Hepatocyte (in vitro differentiated cells): ENCODE measurements around the gene PPP1R7. TPM values are rescaled to one million over a fixed set of nuclear protein-coding genes. Genes with fewer than 3 reads are reported as not detected.

Experiments
- DNase-seq: peaks from one replicate; pipeline ENCODE4 v3.0.0-alpha.2; 2016; ENCODE audit warnings: low spot score
- H2AFZ ChIP-seq: fragments of 200-600 bp; sonication (generic); 2 replicates; pipeline ENCODE4 v1.6.0; 2016; ENCODE audit warnings: antibody characterized with exemption, mild to moderate bottlenecking
- H3K27ac ChIP-seq: fragments of 200-600 bp; sonication (generic); 2 replicates; pipeline ENCODE4 v1.5.1; 2016; ENCODE audit warnings: mild to moderate bottlenecking
- H3K27me3 ChIP-seq: fragments of 200-600 bp; sonication (generic); 2 replicates; pipeline ENCODE4 v1.6.1; 2016
- H3K36me3 ChIP-seq: fragments of 200-600 bp; sonication (generic); replicated peaks from 2 replicates; pipeline ENCODE4 v1.5.1; 2016; ENCODE audit warnings: low read depth; ENCODE audit not compliant: insufficient read depth
- H3K4me1 ChIP-seq: fragments of 200-600 bp; sonication (generic); 2 replicates; pipeline ENCODE4 v1.5.1; 2016; ENCODE audit warnings: mild to moderate bottlenecking, moderate library complexity; ENCODE audit not compliant: insufficient read depth
- H3K4me2 ChIP-seq: fragments of 200-600 bp; sonication (generic); 2 replicates; pipeline ENCODE4 v1.6.0; 2016
- H3K4me3 ChIP-seq: fragments of 200-600 bp; sonication (generic); 2 replicates; pipeline ENCODE4 v1.5.1; 2016; ENCODE audit warnings: mild to moderate bottlenecking
- H3K79me2 ChIP-seq: fragments of 200-600 bp; sonication (generic); 2 replicates; pipeline ENCODE4 v1.6.0; 2017; ENCODE audit warnings: mild to moderate bottlenecking
- H3K9me2 ChIP-seq: fragments of 200-600 bp; sonication (generic); replicated peaks from 2 replicates; pipeline ENCODE4 v1.6.0; 2017; ENCODE audit warnings: mild to moderate bottlenecking; ENCODE audit not compliant: insufficient read depth
- H3K9me3 ChIP-seq: fragments of 200-600 bp; sonication (generic); 2 replicates; pipeline ENCODE4 v1.5.1; 2016; ENCODE audit warnings: low read depth, mild to moderate bottlenecking
- H4K20me1 ChIP-seq: fragments of 200-600 bp; sonication (generic); 2 replicates; pipeline ENCODE4 v1.6.0; 2016; ENCODE audit warnings: mild to moderate bottlenecking; ENCODE audit not compliant: insufficient read depth, poor library complexity, severe bottlenecking
- EZH2 ChIP-seq: fragments of 200-600 bp; sonication (generic); IDR thresholded peaks from 2 replicates; pipeline ENCODE4 v1.6.1; 2016; ENCODE audit warnings: antibody characterized with exemption, mild to moderate bottlenecking, borderline replicate concordance
- EZH2phosphoT487 ChIP-seq: fragments of 200-600 bp; sonication (generic); IDR thresholded peaks from one replicate; pipeline ENCODE4 v1.6.1; 2018; ENCODE audit warnings: antibody characterized with exemption, mild to moderate bottlenecking, low read depth, moderate library complexity; ENCODE audit not compliant: unreplicated experiment, severe bottlenecking
- WGBS: methylation state at CpG from one replicate; pipeline ENCODE4 v1.1.6; 2016; ENCODE audit warnings: low lambda C conversion rate; ENCODE audit errors: missing lambda C conversion rate; 5-methylcytosine and 5-hydroxymethylcytosine counted together
- polyA plus RNA-seq: library from polyadenylated mRNA; unstranded; fragments of >200 nt; fragmentation: Nextera tagmentation; extraction: Ambion mirVana; gene quantifications from 2 replicates; pipeline ENCODE4 v1.2.1, GENCODE V29; 2016
- total RNA-seq: library from RNA; depleted of rRNA; stranded (reverse); fragments of >200 nt; gene quantifications from 2 replicates; pipeline ENCODE4 v1.2.3, GENCODE V29; 2014
- TF ChIP-seq, protein P1 (sequence below): fragments of 200-600 bp; sonication (generic); IDR thresholded peaks from 2 replicates; pipeline ENCODE4 v1.5.1; 2016; ENCODE audit warnings: antibody characterized with exemption, mild to moderate bottlenecking; ENCODE audit not compliant: poor library complexity

Gene PPP1R7
- total and polyA plus RNA-seq, 2 experiments from 2014 or later = 46.7 to 84.9 TPM

DNA sequence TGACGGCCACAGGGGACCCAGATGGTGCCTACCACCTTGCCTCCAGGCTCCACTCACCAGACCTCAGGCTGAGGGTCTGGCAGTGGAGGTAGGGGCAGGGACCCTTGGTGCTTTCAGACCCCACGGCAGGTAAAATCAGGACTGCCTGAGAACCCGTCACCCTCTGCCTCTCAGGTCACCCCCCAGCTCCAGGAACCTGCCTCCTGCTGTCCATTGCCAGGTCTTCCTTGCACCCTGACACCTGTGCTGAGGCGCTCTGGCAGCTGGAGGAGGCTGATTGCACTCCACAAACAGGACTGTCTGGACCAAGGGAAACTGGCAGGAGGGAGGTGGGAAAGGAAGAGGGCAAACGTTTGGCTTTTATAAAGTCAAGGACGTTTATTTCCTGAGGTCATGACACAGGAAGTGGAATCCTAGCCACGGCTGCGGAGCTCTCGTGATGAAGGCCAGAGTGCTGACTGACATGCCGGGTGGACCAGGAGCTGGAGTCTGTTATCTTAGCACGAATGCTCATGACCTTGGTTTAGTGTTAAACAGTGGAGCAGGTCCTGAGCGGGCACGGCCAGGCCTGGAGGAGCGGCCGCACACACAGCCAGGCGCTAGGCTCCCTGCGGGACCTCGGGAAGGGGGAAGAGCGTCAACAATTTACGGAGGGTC lies 78.7 kb downstream of the PPP1R7 start:
- no peak for DNase-seq
- no peak overlapping the region for H3K4me3 ChIP-seq
- H3K27me3 ChIP-seq = no peaks in the 10 kb centered on the region
- WGBS = 85% methylated on average over 20 of the region's 20 CpGs
- H4K20me1 ChIP-seq = peaks cover 18% of the 10 kb centered on the region
- no peak overlapping the region for H2AFZ ChIP-seq
- no peaks in the 10 kb centered on the region for H3K9me2 ChIP-seq
- H3K4me1 ChIP-seq = peaks cover 8% of the 10 kb centered on the region
- no peaks in the 10 kb centered on the region for H3K36me3 ChIP-seq
- TF ChIP-seq, protein P1, sequence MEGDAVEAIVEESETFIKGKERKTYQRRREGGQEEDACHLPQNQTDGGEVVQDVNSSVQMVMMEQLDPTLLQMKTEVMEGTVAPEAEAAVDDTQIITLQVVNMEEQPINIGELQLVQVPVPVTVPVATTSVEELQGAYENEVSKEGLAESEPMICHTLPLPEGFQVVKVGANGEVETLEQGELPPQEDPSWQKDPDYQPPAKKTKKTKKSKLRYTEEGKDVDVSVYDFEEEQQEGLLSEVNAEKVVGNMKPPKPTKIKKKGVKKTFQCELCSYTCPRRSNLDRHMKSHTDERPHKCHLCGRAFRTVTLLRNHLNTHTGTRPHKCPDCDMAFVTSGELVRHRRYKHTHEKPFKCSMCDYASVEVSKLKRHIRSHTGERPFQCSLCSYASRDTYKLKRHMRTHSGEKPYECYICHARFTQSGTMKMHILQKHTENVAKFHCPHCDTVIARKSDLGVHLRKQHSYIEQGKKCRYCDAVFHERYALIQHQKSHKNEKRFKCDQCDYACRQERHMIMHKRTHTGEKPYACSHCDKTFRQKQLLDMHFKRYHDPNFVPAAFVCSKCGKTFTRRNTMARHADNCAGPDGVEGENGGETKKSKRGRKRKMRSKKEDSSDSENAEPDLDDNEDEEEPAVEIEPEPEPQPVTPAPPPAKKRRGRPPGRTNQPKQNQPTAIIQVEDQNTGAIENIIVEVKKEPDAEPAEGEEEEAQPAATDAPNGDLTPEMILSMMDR = no peak
- no peak for TF ChIP-seq EZH2phosphoT487
- TF ChIP-seq EZH2 = no peak
- H3K4me2 ChIP-seq = no peak overlapping the region
- no peaks in the 10 kb centered on the region for H3K79me2 ChIP-seq
- H3K27ac ChIP-seq = no peak overlapping the region
- H3K9me3 ChIP-seq = no peaks in the 10 kb centered on the region

DNA sequence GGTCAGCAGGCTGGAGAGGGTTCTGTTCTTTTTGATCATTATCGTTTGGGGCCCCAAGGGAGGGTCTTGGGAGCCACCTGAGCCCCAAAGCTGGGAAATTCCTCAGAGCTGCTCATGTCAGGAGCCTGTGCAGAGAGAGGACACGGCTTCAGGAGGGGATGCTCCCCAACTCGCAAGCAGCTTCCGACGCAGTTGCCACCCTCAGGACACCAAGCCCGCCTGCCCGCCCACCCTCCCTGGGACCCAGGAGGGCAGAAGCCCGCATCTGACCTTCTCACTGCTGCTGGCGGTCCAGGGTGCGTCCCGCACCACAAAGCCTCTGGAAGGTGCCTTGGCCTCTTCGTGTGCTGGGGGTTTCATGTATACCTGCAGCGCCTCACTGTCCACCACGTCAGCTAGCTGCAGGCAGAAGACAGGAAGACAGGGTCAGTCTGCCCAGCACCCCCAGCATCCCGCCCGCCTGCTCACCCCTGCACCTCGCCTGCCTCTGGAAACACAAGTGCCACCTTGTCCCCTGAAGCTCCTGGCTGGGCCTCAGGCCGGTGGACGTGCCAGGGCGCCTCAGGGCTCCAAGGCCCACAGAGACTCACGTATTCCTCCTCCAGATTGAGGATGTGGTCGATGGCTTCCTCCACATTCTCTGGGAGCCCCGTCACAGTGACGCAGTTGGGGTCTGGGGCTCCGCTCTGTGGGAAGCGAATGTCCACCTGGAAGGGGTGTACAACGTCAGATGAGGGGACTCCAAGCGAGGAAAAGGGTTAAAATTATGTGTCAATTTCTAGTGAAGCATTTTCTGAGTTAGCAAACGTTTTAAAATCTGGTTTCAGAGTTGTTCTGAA lies 79.5 kb downstream of the PPP1R7 start:
- Histone ChIP-seq H3K27ac (no peak overlapping the region), H3K36me3 (no peaks in the 10 kb centered on the region), H3K9me2 (no peaks in the 10 kb centered on the region), H3K9me3 (no peaks in the 10 kb centered on the region), H2AFZ (no peak overlapping the region), H4K20me1 (peaks cover 21% of the 10 kb centered on the region), H3K79me2 (no peaks in the 10 kb centered on the region), H3K4me3 (no peak overlapping the region), H3K4me1 (peaks cover 2% of the 10 kb centered on the region), H3K4me2 (no peak overlapping the region), H3K27me3 (no peaks in the 10 kb centered on the region)
- 97% methylated on average over 29 of the region's 29 CpGs for WGBS
- DNase-seq = no peak
- TF ChIP-seq, protein P1 = no peak
- no peak for TF ChIP-seq EZH2
- TF ChIP-seq EZH2phosphoT487 = no peak

DNA sequence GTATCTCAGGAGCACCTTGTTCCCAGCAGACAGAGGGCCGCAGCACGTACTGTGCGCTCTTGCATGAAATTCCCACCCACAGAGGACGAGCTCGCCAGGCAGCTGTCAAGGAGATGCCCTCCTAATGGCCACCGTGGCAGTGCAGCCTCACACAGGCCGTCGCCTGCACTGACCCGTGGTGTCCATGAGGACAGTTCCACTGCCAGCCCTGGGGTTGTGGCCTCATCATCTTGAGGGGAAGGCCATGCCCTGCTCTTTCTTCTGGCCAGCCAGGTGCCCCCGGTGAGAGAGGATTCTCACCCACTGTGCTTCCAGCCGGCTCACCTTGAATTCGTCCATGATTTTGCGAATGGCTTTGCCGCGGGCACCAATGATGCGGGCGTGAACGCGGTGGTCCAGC lies 80.2 kb downstream of the PPP1R7 start:
- H3K9me2 ChIP-seq = no peaks in the 10 kb centered on the region

More for the DNA sequence above, 80.2 kb downstream of the PPP1R7 start:
- no peak overlapping the region for H3K4me3 ChIP-seq
- no peak for TF ChIP-seq EZH2phosphoT487
- TF ChIP-seq, protein P1 = no peak
- no peak for TF ChIP-seq EZH2
- no peaks in the 10 kb centered on the region for H3K4me1 ChIP-seq
- H4K20me1 ChIP-seq = peaks cover 21% of the 10 kb centered on the region
- no peak overlapping the region for H3K4me2 ChIP-seq
- DNase-seq = no peak
- H3K27me3 ChIP-seq = no peaks in the 10 kb centered on the region
- H3K9me3 ChIP-seq = no peaks in the 10 kb centered on the region
- no peaks in the 10 kb centered on the region for H3K36me3 ChIP-seq
- H3K27ac ChIP-seq = no peak overlapping the region
- WGBS = 98% methylated on average over 19 of the region's 19 CpGs
- no peak overlapping the region for H2AFZ ChIP-seq
- H3K79me2 ChIP-seq = no peaks in the 10 kb centered on the region
